Fibroblast of mammary gland (primary cell): ENCODE data around the gene TNNI3.

Experiments used
- DNase-seq: peaks from one replicate; pipeline ENCODE4 v3.0.0-alpha.2; 2010; ENCODE audit warnings: low read depth
- H3K4me3 ChIP-seq: 2 replicates; pipeline ENCODE4 v1.5.1; 2011; ENCODE audit warnings: low read depth, mild to moderate bottlenecking, low read length, moderate library complexity; ENCODE audit not compliant: control insufficient read depth
- TF ChIP-seq, protein P1 (sequence below): conservative IDR thresholded peaks from 2 replicates; pipeline ENCODE4 v1.5.1; 2011; ENCODE audit warnings: low read depth, low read length, inconsistent platforms; ENCODE audit not compliant: control insufficient read depth, insufficient read depth

Gene TNNI3

DNA sequence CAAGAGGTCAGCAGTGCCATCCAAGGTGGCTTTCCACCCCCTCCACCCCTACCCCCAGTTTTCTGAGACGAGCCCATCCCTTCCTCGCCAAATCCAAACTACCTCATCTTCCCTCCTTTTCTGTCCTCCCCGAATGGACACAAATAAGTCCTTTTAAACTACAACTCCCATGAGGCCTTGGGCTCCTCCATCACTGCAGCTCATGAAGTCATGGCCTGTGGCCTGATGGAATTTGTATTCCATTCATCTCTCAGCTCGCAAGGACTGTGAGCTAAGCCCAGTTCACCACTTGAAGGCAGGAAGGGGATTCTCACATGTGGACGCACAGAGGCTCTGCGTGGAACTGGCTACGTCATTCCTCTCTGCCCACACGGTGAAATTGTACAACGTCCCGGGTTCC is 39.3 kb upstream of the TNNI3 start:
- TF ChIP-seq, protein P1, sequence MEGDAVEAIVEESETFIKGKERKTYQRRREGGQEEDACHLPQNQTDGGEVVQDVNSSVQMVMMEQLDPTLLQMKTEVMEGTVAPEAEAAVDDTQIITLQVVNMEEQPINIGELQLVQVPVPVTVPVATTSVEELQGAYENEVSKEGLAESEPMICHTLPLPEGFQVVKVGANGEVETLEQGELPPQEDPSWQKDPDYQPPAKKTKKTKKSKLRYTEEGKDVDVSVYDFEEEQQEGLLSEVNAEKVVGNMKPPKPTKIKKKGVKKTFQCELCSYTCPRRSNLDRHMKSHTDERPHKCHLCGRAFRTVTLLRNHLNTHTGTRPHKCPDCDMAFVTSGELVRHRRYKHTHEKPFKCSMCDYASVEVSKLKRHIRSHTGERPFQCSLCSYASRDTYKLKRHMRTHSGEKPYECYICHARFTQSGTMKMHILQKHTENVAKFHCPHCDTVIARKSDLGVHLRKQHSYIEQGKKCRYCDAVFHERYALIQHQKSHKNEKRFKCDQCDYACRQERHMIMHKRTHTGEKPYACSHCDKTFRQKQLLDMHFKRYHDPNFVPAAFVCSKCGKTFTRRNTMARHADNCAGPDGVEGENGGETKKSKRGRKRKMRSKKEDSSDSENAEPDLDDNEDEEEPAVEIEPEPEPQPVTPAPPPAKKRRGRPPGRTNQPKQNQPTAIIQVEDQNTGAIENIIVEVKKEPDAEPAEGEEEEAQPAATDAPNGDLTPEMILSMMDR, result no peak
- no peak for DNase-seq
- no peak overlapping the region for H3K4me3 ChIP-seq

DNA sequence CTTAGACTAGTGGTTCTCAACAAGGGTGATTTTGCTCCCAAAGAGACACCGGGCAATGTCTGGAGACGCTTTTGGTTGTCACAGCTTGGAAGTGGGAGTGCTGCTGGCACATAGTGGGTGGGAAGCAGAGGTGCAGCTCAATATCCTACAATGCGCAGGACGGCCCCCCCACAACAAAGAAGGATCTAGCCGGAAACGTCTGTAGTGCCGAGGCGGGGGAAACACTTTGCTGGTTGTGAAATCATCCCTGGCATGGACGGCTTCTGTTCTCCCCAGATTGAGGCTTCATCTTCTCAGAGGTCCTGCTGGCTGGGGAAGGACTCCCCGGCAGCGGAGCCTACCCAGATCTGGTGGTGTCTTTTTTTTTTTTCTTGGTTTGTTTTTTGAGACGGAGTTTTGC is 35.9 kb upstream of the TNNI3 start:
- H3K4me3 ChIP-seq, result no peak overlapping the region
- no peak for DNase-seq
- TF ChIP-seq, protein P1, result no peak

DNA sequence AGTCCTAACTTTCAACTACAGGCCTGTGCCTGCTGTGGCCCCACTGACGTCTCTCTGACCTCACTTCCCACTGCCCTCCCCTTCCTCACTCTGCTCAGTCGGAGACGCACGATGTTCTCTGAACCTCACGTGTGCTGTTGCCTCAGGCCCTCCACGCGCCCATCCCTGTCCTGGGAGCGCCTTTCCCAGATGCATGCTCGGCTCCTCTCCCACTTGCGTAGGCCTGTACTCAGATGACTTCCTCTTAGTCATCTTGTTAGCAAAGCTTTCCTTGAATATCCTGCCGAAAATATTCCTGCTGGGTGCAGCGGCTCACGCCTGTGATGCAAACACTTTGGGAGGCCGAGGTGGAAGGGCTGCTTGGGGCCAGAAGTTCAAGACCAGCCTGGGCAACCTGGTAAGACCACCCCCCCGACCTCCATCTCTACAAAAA is 31.9 kb upstream of the TNNI3 start:
- DNase-seq, result peak; percentile 100
- no peak overlapping the region for H3K4me3 ChIP-seq
- TF ChIP-seq, protein P1, result no peak

DNA sequence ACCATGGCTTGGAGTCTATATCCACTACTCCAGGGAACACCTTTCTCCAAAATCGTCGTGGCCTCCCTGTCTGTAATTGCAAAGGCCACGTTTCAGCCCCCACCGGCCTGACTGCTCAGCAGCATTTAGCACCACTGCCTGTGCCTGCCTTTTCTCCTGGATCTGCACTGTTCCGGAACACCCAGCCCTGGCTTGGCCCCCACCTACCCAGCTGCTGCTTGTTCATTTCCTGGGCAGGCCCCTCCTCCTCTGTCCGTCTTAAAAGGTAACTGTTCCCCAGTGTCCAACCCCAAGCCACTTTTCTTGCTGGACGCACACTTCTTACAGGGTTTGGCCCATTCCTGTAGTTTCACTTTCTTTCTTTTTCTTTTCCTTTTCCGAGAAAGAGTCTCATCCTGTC is 31.1 kb upstream of the TNNI3 start:
- H3K4me3 ChIP-seq, result no peak overlapping the region
- no peak for DNase-seq

DNA sequence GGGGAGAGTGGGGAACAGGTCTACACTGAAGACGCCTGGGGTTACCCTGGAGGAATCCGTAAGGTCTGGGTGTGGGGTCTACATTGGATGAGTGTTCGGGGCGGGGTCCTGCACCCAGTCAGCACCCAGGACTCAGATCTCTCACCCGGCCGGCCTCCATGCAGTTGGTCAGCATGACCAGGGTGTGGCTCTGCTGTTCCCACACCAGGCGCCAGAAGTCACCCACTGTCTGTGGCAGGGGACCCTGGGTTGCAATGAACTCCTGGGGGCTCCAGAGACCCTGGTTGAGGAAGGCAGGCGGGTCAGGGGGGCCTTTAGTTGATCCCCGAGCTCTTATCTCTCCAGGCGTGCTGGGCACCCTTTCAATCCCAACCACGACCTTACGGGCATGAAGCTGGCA is 28.5 kb upstream of the TNNI3 start:
- DNase-seq, result no peak
- TF ChIP-seq, protein P1, result no peak
- H3K4me3 ChIP-seq, result no peak overlapping the region

More for the DNA sequence above, 31.1 kb upstream of the TNNI3 start:
- TF ChIP-seq, protein P1, result no peak

DNA sequence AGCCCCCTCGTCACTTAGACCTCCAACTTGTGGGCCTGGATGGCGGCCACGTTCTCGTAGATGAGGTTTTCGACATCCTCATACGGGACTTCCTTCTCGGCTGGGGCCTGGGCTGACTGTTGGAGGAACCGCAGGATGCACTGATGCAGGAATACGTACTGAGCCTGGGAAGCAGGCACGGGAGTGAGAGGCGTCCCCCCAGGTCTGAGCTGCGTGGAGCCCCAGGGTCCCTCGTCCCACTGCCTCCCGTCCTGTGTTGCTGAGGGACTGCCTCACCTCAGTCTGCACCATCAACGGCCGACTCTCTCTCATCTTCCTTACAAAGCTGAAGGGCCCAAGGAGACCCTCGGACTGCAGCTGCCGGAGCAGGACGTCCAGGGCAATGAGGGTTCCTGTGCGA is 24.2 kb upstream of the TNNI3 start:
- no peak for DNase-seq
- TF ChIP-seq, protein P1, result no peak
- H3K4me3 ChIP-seq, result no peak overlapping the region

DNA sequence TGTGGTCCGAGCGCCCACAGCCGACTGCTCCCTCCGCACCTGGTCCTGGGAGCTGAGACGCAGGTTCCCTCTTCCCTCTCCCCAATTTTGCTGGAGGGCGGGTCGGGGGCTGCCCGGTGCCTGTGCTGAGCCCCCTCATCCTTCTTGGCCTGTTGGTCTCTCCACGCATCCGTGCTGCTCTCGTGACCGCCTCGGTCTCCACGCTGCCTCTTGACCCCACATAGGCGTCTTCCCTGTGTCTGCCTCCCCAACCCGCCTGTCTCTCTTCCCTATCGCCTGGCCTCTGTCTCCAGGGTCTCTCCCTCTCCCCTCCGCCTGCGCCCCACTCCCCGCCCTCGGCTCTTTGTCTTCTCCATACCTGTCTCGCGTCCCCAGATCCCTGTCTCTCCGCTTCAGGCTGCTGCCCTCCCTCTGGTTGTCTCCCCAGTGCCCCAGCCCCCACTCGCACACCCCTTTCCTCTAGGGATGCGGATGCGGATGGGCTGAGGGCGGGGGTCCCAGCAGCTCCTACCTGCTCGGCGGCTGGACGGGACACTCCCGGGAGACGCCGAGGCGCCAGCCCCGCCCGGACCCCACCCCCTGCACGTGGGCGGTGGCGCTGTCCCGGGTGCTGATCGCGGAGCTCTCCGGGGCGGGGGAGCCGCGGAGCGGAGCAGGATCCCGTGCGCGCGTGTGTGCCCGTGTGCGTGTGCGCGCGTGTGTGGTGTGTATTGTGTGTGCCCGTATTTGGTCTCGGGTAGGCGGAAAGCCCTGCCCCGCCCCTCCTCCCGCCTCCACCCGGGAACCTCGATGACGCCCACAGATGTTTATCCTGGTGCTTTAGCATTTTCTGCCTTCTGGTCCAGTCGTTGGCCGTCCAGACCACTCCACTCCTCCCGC is 22.3 kb upstream of the TNNI3 start, which contains the start of gene SYT5:
TSS of gene SYT5 (minus strand) at position 684 of the 879 bp plus-strand sequence. CDS start 1,248 bp downstream, outside the sequence.
- TF ChIP-seq, protein P1, result no peak
- peak within 1 kb of the TSS; percentile 29 for H3K4me3 ChIP-seq
- no peak for DNase-seq
